Endothelial cell of umbilical vein (primary cell): ENCODE data around the gene SKAP1. TPM values are rescaled to one million over a fixed set of nuclear protein-coding genes. Genes with fewer than 3 reads are reported as not detected.

Source experiments
- BruUV-seq: library from RNA; stranded (reverse); fragments of 400-500 nt; replicated peaks from 2 replicates; lab custom pipeline; 2021; lab: Mats Ljungman, UMichigan
- CTCF ChIA-PET: fragments of 300-600, 350-600 bp; sonication (Branson Sonifier 250); formaldehyde crosslinking; loops from one replicate; lab custom pipeline; 2021; ENCODE audit warnings: antibody characterized with exemption, inconsistent platforms; lab: Charles Lee
- POLR2A ChIA-PET: fragments of 300-600, 350-600 bp; sonication (Branson Sonifier 250); formaldehyde crosslinking; loops from one replicate; lab custom pipeline; 2021; ENCODE audit warnings: antibody characterized with exemption, inconsistent platforms; lab: Charles Lee
- DNase-seq: peaks from one replicate; pipeline ENCODE4 v3.0.0-alpha.2; 2011; ENCODE audit warnings: low read depth, low spot score
- FAIRE-seq: peaks from 2 replicates; lab custom pipeline; 2011; peaks lifted over from hg19 to GRCh38; lab: Jason Lieb, UNC
- H2AFZ ChIP-seq: 2 replicates; pipeline ENCODE4 v1.6.0; 2012; ENCODE audit warnings: low read depth, low read length, control low read depth, inconsistent platforms
- H3K27ac ChIP-seq: 2 replicates; pipeline ENCODE4 v1.5.1; 2011; ENCODE audit warnings: low read depth, mild to moderate bottlenecking, control low read depth, low read length, moderate library complexity; ENCODE audit not compliant: insufficient read depth
- H3K27me3 ChIP-seq, 2 experiments: 2 replicates each; pipeline versions ENCODE4 v1.6.0 to v1.6.1; 2011; ENCODE audit warnings: low read length in 2 of 2, mixed read lengths in 1 of 2; ENCODE audit not compliant: control insufficient read depth in 2 of 2, insufficient read depth in 2 of 2
- H3K36me3 ChIP-seq, 2 experiments: 2 replicates in 1 of 2; 3 replicates in 1 of 2; pipeline ENCODE4 v1.5.1; 2011; ENCODE audit warnings: low read length in 2 of 2, mild to moderate bottlenecking in 1 of 2, moderate library complexity in 1 of 2; ENCODE audit not compliant: control insufficient read depth in 2 of 2, insufficient read depth in 2 of 2; ENCODE audit errors: extremely low read depth in 1 of 2
- H3K4me1 ChIP-seq: 3 replicates; pipeline ENCODE4 v1.5.1; 2011; ENCODE audit warnings: mild to moderate bottlenecking, low read length; ENCODE audit not compliant: control insufficient read depth, insufficient read depth; ENCODE audit errors: extremely low read depth
- H3K4me2 ChIP-seq: 2 replicates; pipeline ENCODE4 v1.6.1; 2011; ENCODE audit warnings: low read length, control low read depth, mixed read lengths; ENCODE audit not compliant: insufficient read depth
- H3K4me3 ChIP-seq, 3 experiments: fragments of 200-600 bp in 1 of 3; sonication (generic), shearing (Covaris generic) in 1 of 3; replicated peaks in 1 of 3; 2 replicates each; pipeline ENCODE4 v1.5.1; 2011 to 2016; ENCODE audit warnings: control low read depth in 3 of 3, low read length in 3 of 3, mild to moderate bottlenecking in 2 of 3, inconsistent platforms in 1 of 3, low read depth in 1 of 3, moderate library complexity in 1 of 3; ENCODE audit not compliant: insufficient read depth in 1 of 3
- H3K79me2 ChIP-seq: 2 replicates; pipeline ENCODE4 v1.6.0; 2012; ENCODE audit warnings: low read length, inconsistent platforms; ENCODE audit not compliant: control insufficient read depth, insufficient read depth
- H3K9ac ChIP-seq: replicated peaks from 2 replicates; pipeline ENCODE3; 2011; ENCODE audit warnings: low read length, control low read depth; ENCODE audit not compliant: insufficient read depth; ENCODE audit errors: extremely low read depth
- H3K9me1 ChIP-seq: replicated peaks from 3 replicates; pipeline ENCODE4 v1.6.0; 2011; ENCODE audit warnings: mild to moderate bottlenecking, low read length; ENCODE audit not compliant: control insufficient read depth, insufficient read depth; ENCODE audit errors: extremely low read depth
- H3K9me3 ChIP-seq: replicated peaks from 2 replicates; pipeline ENCODE4 v1.5.1; 2012; ENCODE audit warnings: low read length, inconsistent platforms; ENCODE audit not compliant: control insufficient read depth, insufficient read depth
- H4K20me1 ChIP-seq: replicated peaks from 2 replicates; pipeline ENCODE3; 2011; ENCODE audit warnings: mild to moderate bottlenecking, low read length; ENCODE audit not compliant: control insufficient read depth, insufficient read depth; ENCODE audit errors: extremely low read depth
- CTCF ChIP-seq, 2 donors: IDR thresholded peaks; 1 replicate in 1 of 2; 2 replicates in 1 of 2; pipeline ENCODE4 v1.5.1; 2011; ENCODE audit warnings: low read length in 2 of 2, mild to moderate bottlenecking in 2 of 2, moderate library complexity in 2 of 2, control low read depth in 1 of 2, inconsistent platforms in 1 of 2, low read depth in 1 of 2; ENCODE audit not compliant: insufficient read depth in 1 of 2; ENCODE audit errors: extremely low read depth in 1 of 2
- EZH2 ChIP-seq: IDR thresholded peaks from 2 replicates; pipeline ENCODE4 v1.6.1; 2012; ENCODE audit warnings: borderline replicate concordance, low read depth, mild to moderate bottlenecking, moderate library complexity, low read length, inconsistent platforms; ENCODE audit not compliant: severe bottlenecking
- FOS ChIP-seq: IDR thresholded peaks from 2 replicates; pipeline ENCODE4 v1.6.1; 2011; ENCODE audit warnings: mild to moderate bottlenecking, low read length, moderate library complexity, borderline replicate concordance; ENCODE audit not compliant: insufficient read depth
- GATA2 ChIP-seq: IDR thresholded peaks from 2 replicates; pipeline ENCODE4 v1.7.0; 2011; ENCODE audit warnings: low read depth, mild to moderate bottlenecking, moderate library complexity, mixed read lengths, low read length; ENCODE audit not compliant: insufficient read length, insufficient read depth
- JUN ChIP-seq: IDR thresholded peaks from 2 replicates; pipeline ENCODE4 v1.6.1; 2011; ENCODE audit warnings: borderline replicate concordance, low read depth; ENCODE audit not compliant: insufficient read length, insufficient read depth
- MAX ChIP-seq: IDR thresholded peaks from 2 replicates; pipeline ENCODE4 v1.6.1; 2011; ENCODE audit not compliant: insufficient read depth, insufficient read length
- MYC ChIP-seq: IDR thresholded peaks from one replicate; pipeline ENCODE4 v1.6.1; 2011; ENCODE audit warnings: mild to moderate bottlenecking, low read depth, low read length
- POLR2A ChIP-seq: IDR thresholded peaks from 2 replicates; pipeline ENCODE4 v1.6.1; 2012; ENCODE audit warnings: low read depth, mild to moderate bottlenecking, control low read depth, low read length
- POLR2AphosphoS5 ChIP-seq: IDR thresholded peaks from 2 replicates; pipeline ENCODE4 v1.6.1; 2012; ENCODE audit warnings: low read depth, mild to moderate bottlenecking, control low read depth, low read length, moderate library complexity; ENCODE audit not compliant: insufficient read depth
- dilution Hi-C: fragments of 300-500 bp; cut with MboI; formaldehyde crosslinking; loops from one replicate; pipeline ENCODE4 v1.15.0; 2019; ENCODE audit warnings: low sequenced_read_pairs; ENCODE audit not compliant: extremely low pct_ligation_motif_present
- intact Hi-C: fragments of 100-400 bp; cut with micrococcal nuclease; formaldehyde crosslinking; loops from one replicate; pipeline ENCODE4 v1.10.0; 2022
- polyA plus RNA-seq, 4 experiments: library from polyadenylated mRNA; depleted of rRNA in 3 of 4; stranded (reverse) in 3 of 4; unstranded in 1 of 4; fragments of >200 nt; gene quantifications; 2 replicates each; pipeline versions ENCODE4 v1.2.1 to v1.2.3, GENCODE V29; 2011 to 2012; ENCODE audit warnings: missing spikeins in 1 of 4
- total RNA-seq: library from RNA; stranded (reverse); gene quantifications from 2 replicates; pipeline ENCODE4 v1.2.3, GENCODE V29; 2021

The SKAP1 gene
- total and polyA plus RNA-seq, 2 donors (not counting 3 experiments of a cell fraction or from before 2014, with no cell fraction given), result 0.75 TPM; not detected in 1

DNA sequence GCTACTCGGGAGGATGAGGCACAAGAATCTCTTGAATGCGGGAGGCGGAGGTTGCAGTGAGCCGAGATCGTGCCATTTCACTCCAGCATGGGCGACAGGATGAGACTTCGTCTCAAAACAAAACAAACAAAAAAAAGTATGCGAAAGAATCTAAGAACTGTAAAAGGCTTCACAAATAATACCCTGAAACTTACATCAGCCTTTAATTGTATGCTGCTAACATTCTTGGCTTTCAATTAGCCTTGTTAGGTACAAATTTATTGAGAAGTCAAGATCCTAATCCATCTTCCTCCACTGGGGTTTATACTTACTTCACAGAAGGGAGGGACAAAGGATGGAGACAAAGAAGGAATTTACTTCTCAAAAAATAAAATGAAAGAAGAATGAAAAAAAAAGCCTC is 239.1 kb downstream of the SKAP1 start:
- Histone ChIP-seq H3K4me3 (no peak overlapping the region), H3K9me3 (no peaks in the 10 kb centered on the region), H3K27me3 (peaks cover 0 to 2% of the 10 kb centered on the region in 2 experiments), H3K9me1 (no peaks in the 10 kb centered on the region), H2AFZ (no peak overlapping the region), H3K79me2 (no peaks in the 10 kb centered on the region), H4K20me1 (no peaks in the 10 kb centered on the region), H3K9ac (no peak overlapping the region), H3K4me1 (peaks cover 6% of the 10 kb centered on the region), H3K4me2 (no peak overlapping the region), H3K36me3 (no peaks in the 10 kb centered on the region), H3K27ac (no peak overlapping the region)
- CTCF ChIA-PET, result interaction anchor here (2.9 kb wide), 1 partner anchor 8 kb away, joined by 11 read pairs; no protein-coding TSS in a partner anchor
- no TSS peak for BruUV-seq
- intact Hi-C loops (no loop called here), dilution Hi-C loops (no loop called here)
- DNase-seq (no peak), FAIRE-seq (no peak)
- TF ChIP-seq POLR2A (no peak), MAX (no peak), CTCF (IDR thresholded peaks at IDR 0.05; ENCODE audit: extremely low read depth in 1 of 2, insufficient read depth in 1 of 2, low read depth in 1 of 2, low read length in 2 of 2) (no peak), JUN (no peak), GATA2 (no peak), MYC (no peak), EZH2 (no peak), FOS (no peak), POLR2AphosphoS5 (no peak)
- POLR2A ChIA-PET, result no interaction called here
